Skeletal muscle tissue (tissue), 4 donors: ENCODE results near the gene MTARC1. TPM values are rescaled to one million over a fixed set of nuclear protein-coding genes. Genes with fewer than 3 reads are reported as not detected.
A peak's percentile ranks its signal among the peaks of the same experiment; 100 is the strongest.

Experiments
- H3K27ac ChIP-seq: one replicate; pipeline ENCODE4 v1.7.0; 2013; ENCODE audit warnings: mild to moderate bottlenecking, low read depth, low read length, inconsistent platforms
- H3K27me3 ChIP-seq, 3 donors: one replicate each; pipeline ENCODE4 v1.7.0; 2013; ENCODE audit warnings: low read length in 3 of 3; ENCODE audit not compliant: control insufficient read depth in 3 of 3, insufficient read depth in 3 of 3
- H3K36me3 ChIP-seq, 3 donors: one replicate each; pipeline ENCODE4 v1.7.0; 2013; ENCODE audit warnings: low read length in 3 of 3; ENCODE audit not compliant: control insufficient read depth in 3 of 3, insufficient read depth in 3 of 3
- H3K4me1 ChIP-seq, 3 donors: one replicate each; pipeline ENCODE4 v1.7.0; 2013; ENCODE audit warnings: low read length in 3 of 3, mild to moderate bottlenecking in 3 of 3; ENCODE audit not compliant: control insufficient read depth in 3 of 3, insufficient read depth in 3 of 3
- H3K4me3 ChIP-seq, 3 donors: one replicate each; pipeline ENCODE4 v1.7.0; 2013; ENCODE audit warnings: low read length in 3 of 3
- H3K9ac ChIP-seq, 3 donors: one replicate each; pipeline ENCODE4 v1.7.0; 2013; ENCODE audit warnings: low read length in 3 of 3, mild to moderate bottlenecking in 3 of 3, moderate library complexity in 2 of 3, low read depth in 1 of 3
- H3K9me3 ChIP-seq, 3 donors: one replicate each; pipeline ENCODE4 v1.7.0; 2013; ENCODE audit warnings: low read length in 3 of 3; ENCODE audit not compliant: control insufficient read depth in 3 of 3
- total RNA-seq: library from RNA; depleted of rRNA; stranded (reverse); fragments of >200 nt; gene quantifications from one replicate; pipeline ENCODE4 v1.2.3, GENCODE V29; 2014
- donor health status: Osteomylitis.

MTARC1 gene
- total RNA-seq, 1 donor from 2014 or later = 5.2 TPM

- Histone ChIP-seq H3K27ac (no peak overlapping the region), H3K9ac (peak overlapping the region in 1 of 3 donors; percentile 28), H3K4me3 (peak overlapping the region in 2 of 3 donors; percentile 37 to 56), H3K4me1 (peaks cover 4 to 6% (median 5%) of the 10 kb centered on the region in 3 donors), H3K27me3 (no peaks in the 10 kb centered on the region), H3K9me3 (no peaks in the 10 kb centered on the region), H3K36me3 (peaks cover 0 to 6% (median 5%) of the 10 kb centered on the region in 3 donors)
Measured at GRCh38 chr1:220810179-220810653, 23.5 kb downstream of the MTARC1 start.

- Histone ChIP-seq H3K4me3 (no peak overlapping the region), H3K9me3 (no peaks in the 10 kb centered on the region), H3K4me1 (peaks cover 4 to 6% (median 5%) of the 10 kb centered on the region in 3 donors), H3K9ac (no peak overlapping the region), H3K27me3 (no peaks in the 10 kb centered on the region), H3K27ac (no peak overlapping the region), H3K36me3 (peaks cover 0 to 6% (median 5%) of the 10 kb centered on the region in 3 donors)
Measured at GRCh38 chr1:220810963-220811362, 24.2 kb downstream of the MTARC1 start.

GRCh38 chr1:220811695-220812094 lies 25.0 kb downstream of the MTARC1 start:
- H3K4me3 ChIP-seq = no peak overlapping the region
- H3K27ac ChIP-seq = no peak overlapping the region
- H3K36me3 ChIP-seq = peaks cover 0 to 5% (median 2%) of the 10 kb centered on the region in 3 donors
- peaks cover 4 to 6% (median 5%) of the 10 kb centered on the region in 3 donors for H3K4me1 ChIP-seq
- H3K9me3 ChIP-seq = no peaks in the 10 kb centered on the region
- H3K9ac ChIP-seq = no peak overlapping the region
- H3K27me3 ChIP-seq = no peaks in the 10 kb centered on the region

GRCh38 chr1:220812308-220812707 lies 25.6 kb downstream of the MTARC1 start:
- Histone ChIP-seq H3K4me3 (no peak overlapping the region), H3K36me3 (peaks cover 0 to 5% (median 2%) of the 10 kb centered on the region in 3 donors), H3K27me3 (no peaks in the 10 kb centered on the region), H3K9ac (no peak overlapping the region), H3K27ac (no peak overlapping the region), H3K4me1 (peaks cover 4 to 6% (median 5%) of the 10 kb centered on the region in 3 donors), H3K9me3 (no peaks in the 10 kb centered on the region)

GRCh38 chr1:220813013-220813412 lies 26.3 kb downstream of the MTARC1 start:
- H3K36me3 ChIP-seq = peaks cover 0 to 5% (median 2%) of the 10 kb centered on the region in 3 donors
- no peaks in the 10 kb centered on the region for H3K27me3 ChIP-seq

GRCh38 chr1:220815409-220815808 lies 28.7 kb downstream of the MTARC1 start:
- Histone ChIP-seq H3K27me3 (no peaks in the 10 kb centered on the region), H3K9me3 (no peaks in the 10 kb centered on the region), H3K9ac (no peak overlapping the region), H3K4me1 (peaks cover 3 to 9% (median 7%) of the 10 kb centered on the region in 3 donors), H3K4me3 (no peak overlapping the region), H3K27ac (no peak overlapping the region), H3K36me3 (peaks cover 0 to 5% (median 2%) of the 10 kb centered on the region in 3 donors)

More at GRCh38 chr1:220813013-220813412, 26.3 kb downstream of the MTARC1 start:
- Histone ChIP-seq H3K9ac (no peak overlapping the region), H3K4me3 (no peak overlapping the region), H3K9me3 (no peaks in the 10 kb centered on the region), H3K27ac (no peak overlapping the region), H3K4me1 (peaks cover 4 to 6% (median 5%) of the 10 kb centered on the region in 3 donors)

GRCh38 chr1:220817907-220818306 lies 31.2 kb downstream of the MTARC1 start:
- Histone ChIP-seq H3K4me3 (no peak overlapping the region), H3K9me3 (no peaks in the 10 kb centered on the region), H3K27ac (peak overlapping the region; percentile 33)

GRCh38 chr1:220818421-220819173 lies 31.9 kb downstream of the MTARC1 start:
- Histone ChIP-seq H3K4me3 (no peak overlapping the region), H3K27me3 (no peaks in the 10 kb centered on the region), H3K36me3 (no peaks in the 10 kb centered on the region), H3K27ac (peak overlapping the region; percentile 33), H3K9ac (no peak overlapping the region), H3K4me1 (peaks cover 0 to 5% (median 3%) of the 10 kb centered on the region in 3 donors), H3K9me3 (no peaks in the 10 kb centered on the region)

More at GRCh38 chr1:220817907-220818306, 31.2 kb downstream of the MTARC1 start:
- Histone ChIP-seq H3K36me3 (peaks cover 0 to 4% (median 2%) of the 10 kb centered on the region in 3 donors), H3K4me1 (peaks cover 0 to 5% (median 3%) of the 10 kb centered on the region in 3 donors), H3K9ac (no peak overlapping the region), H3K27me3 (no peaks in the 10 kb centered on the region)

- Histone ChIP-seq H3K27me3 (no peaks in the 10 kb centered on the region), H3K36me3 (no peaks in the 10 kb centered on the region), H3K4me1 (peaks cover 0 to 5% (median 3%) of the 10 kb centered on the region in 3 donors), H3K9me3 (no peaks in the 10 kb centered on the region), H3K9ac (no peak overlapping the region), H3K27ac (no peak overlapping the region), H3K4me3 (no peak overlapping the region)
Measured at GRCh38 chr1:220819467-220820026, 32.8 kb downstream of the MTARC1 start.
